ENCODE data around the gene TMEM131.

- TF ChIP-seq CTCF (IDR thresholded peaks at IDR 0.05; ENCODE audit: insufficient read depth, low read depth, low read length) (no peak), EZH2 (IDR thresholded peaks at IDR 0.05; ENCODE audit: insufficient read depth, low read length) (no peak)
Measured at GRCh38 chr2:97935719-97936161, 60.0 kb downstream of the TMEM131 start.

All from astrocyte (in vitro differentiated cells and primary cell).